ENCODE data around the gene CORIN. TPM values are rescaled to one million over a fixed set of nuclear protein-coding genes. Genes with fewer than 3 reads are reported as not detected.

CORIN gene
- total and polyA plus RNA-seq, 8 donors = 0.31 to 1.7 (median 0.39) TPM; not detected in 2

DNA sequence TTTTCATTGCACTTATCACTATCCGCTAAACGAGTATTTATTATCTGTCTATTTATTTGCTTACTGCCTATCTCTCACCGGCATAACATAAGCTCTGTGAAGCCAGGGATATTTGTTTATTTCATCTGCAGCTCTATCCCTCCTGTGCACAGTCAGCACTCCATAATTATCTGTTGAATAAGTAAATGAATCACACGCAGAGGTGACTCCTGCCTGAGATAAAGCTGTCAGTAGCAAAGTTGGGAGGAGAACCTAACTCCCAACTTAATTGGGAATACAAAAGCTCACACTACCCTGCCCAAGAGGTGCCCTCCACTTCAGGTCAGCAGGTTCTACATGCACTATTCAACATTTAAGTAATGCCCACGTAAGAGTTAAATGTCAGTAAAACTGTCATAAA, 85.7 kb downstream of the CORIN start:
- Histone ChIP-seq H3K27ac (no peak overlapping the region), H3K4me3 (no peak overlapping the region), H3K4me1 (no peaks in the 10 kb centered on the region), H3K27me3 (no peaks in the 10 kb centered on the region), H3K36me3 (no peaks in the 10 kb centered on the region), H3K9me3 (peaks cover 2 to 13% (median 7%) of the 10 kb centered on the region in 4 donors)
- intact Hi-C loops (cut with DNase I; ENCODE audit: low total_unique reads) = no loop called here
- DNase-seq = no peak
- no peak for TF ChIP-seq EP300 (IDR thresholded peaks at IDR 0.05)
- TF ChIP-seq POLR2AphosphoS5 (IDR thresholded peaks at IDR 0.05) = no peak
- TF ChIP-seq, protein P1, sequence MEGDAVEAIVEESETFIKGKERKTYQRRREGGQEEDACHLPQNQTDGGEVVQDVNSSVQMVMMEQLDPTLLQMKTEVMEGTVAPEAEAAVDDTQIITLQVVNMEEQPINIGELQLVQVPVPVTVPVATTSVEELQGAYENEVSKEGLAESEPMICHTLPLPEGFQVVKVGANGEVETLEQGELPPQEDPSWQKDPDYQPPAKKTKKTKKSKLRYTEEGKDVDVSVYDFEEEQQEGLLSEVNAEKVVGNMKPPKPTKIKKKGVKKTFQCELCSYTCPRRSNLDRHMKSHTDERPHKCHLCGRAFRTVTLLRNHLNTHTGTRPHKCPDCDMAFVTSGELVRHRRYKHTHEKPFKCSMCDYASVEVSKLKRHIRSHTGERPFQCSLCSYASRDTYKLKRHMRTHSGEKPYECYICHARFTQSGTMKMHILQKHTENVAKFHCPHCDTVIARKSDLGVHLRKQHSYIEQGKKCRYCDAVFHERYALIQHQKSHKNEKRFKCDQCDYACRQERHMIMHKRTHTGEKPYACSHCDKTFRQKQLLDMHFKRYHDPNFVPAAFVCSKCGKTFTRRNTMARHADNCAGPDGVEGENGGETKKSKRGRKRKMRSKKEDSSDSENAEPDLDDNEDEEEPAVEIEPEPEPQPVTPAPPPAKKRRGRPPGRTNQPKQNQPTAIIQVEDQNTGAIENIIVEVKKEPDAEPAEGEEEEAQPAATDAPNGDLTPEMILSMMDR (IDR thresholded peaks at IDR 0.05) = no peak
- no peak for TF ChIP-seq POLR2A (IDR thresholded peaks at IDR 0.05)
- WGBS, 5 donors = 31 to 47% (median 42%) methylated on average over 5 of the region's 5 CpGs

GRCh38 chr4:47750788-47751187, 87.1 kb downstream of the CORIN start:
- Histone ChIP-seq H3K36me3 (no peaks in the 10 kb centered on the region), H3K9me3 (peaks cover 2 to 13% (median 7%) of the 10 kb centered on the region in 4 donors), H3K4me1 (no peaks in the 10 kb centered on the region), H3K4me3 (no peak overlapping the region), H3K27me3 (no peaks in the 10 kb centered on the region), H3K27ac (no peak overlapping the region)
- 71 to 79% (median 74%) methylated on average over 2 of the region's 2 CpGs for WGBS, 5 donors
- intact Hi-C loops (cut with DNase I; ENCODE audit: low total_unique reads) = no loop called here
- no peak for DNase-seq
- TF ChIP-seq POLR2A (IDR thresholded peaks at IDR 0.05) = no peak
- TF ChIP-seq, protein P1 (IDR thresholded peaks at IDR 0.05) = no peak

DNA sequence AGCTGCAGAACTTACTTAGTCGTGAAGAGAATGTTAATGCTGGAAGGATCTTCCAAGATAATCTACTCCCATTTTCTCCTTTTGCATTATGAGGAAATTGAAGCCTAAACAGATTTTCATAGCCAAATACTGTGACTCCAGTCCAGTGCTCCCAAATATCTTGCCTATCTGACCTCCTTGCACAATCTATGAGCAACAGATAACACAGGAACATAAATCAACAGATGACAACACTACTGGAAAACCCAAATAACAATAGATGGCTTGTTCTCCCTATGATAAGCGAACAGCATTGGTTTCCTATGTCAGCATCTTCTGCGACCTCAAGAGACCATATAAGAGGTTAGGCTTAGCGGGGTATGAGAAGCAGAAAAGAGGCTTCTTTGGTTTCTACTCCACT, 88.0 kb downstream of the CORIN start:
- Histone ChIP-seq H3K27me3 (no peaks in the 10 kb centered on the region), H3K27ac (no peak overlapping the region), H3K9me3 (peaks cover 2 to 13% (median 7%) of the 10 kb centered on the region in 4 donors), H3K36me3 (no peaks in the 10 kb centered on the region), H3K4me3 (no peak overlapping the region), H3K4me1 (no peaks in the 10 kb centered on the region)
- intact Hi-C loops (cut with DNase I; ENCODE audit: low total_unique reads) = no loop called here
- WGBS, 5 donors = 72 to 83% (median 81%) methylated on average over 4 of the region's 4 CpGs
- no peak for TF ChIP-seq POLR2A (IDR thresholded peaks at IDR 0.05)
- TF ChIP-seq EP300 (IDR thresholded peaks at IDR 0.05) = no peak
- no peak for TF ChIP-seq POLR2AphosphoS5 (IDR thresholded peaks at IDR 0.05)
- TF ChIP-seq, protein P1 (IDR thresholded peaks at IDR 0.05) = no peak
- DNase-seq = no peak

GRCh38 chr4:47749060-47749459, 88.8 kb downstream of the CORIN start:
- no peak overlapping the region for H3K4me3 ChIP-seq
- H3K4me1 ChIP-seq = no peaks in the 10 kb centered on the region
- intact Hi-C loops (cut with DNase I; ENCODE audit: low total_unique reads) = no loop called here
- peaks cover 2 to 13% (median 7%) of the 10 kb centered on the region in 4 donors for H3K9me3 ChIP-seq
- no peaks in the 10 kb centered on the region for H3K36me3 ChIP-seq
- H3K27ac ChIP-seq = no peak overlapping the region
- WGBS, 5 donors = 80 to 96% (median 91%) methylated on average over 1 of the region's 1 CpG
- DNase-seq = no peak
- H3K27me3 ChIP-seq = no peaks in the 10 kb centered on the region
- TF ChIP-seq POLR2A (IDR thresholded peaks at IDR 0.05) (no peak), POLR2AphosphoS5 (IDR thresholded peaks at IDR 0.05) (no peak), EP300 (IDR thresholded peaks at IDR 0.05) (no peak)
- TF ChIP-seq, protein P1 (IDR thresholded peaks at IDR 0.05) = no peak

All from stomach (tissue), 9 donors.